ENCODE measurements around the gene DOK5.
"Not testable (repeated sequence)": the region's sequence is repeated elsewhere in the genome, so short reads cannot be mapped to it uniquely, and the experiment has no call there.

Gene DOK5

GRCh38 chr20:54432966-54433365 is 42.4 kb upstream of the DOK5 start:
- no peaks in the 10 kb centered on the region for H3K9me3 ChIP-seq (replicated peaks; ENCODE audit: insufficient read depth, low read length)
- H3K4me1 ChIP-seq (ENCODE audit: low read length): no peaks in the 10 kb centered on the region
- H3K79me2 ChIP-seq (ENCODE audit: low read length): no peaks in the 10 kb centered on the region
- no peak for DNase-seq
- no peaks in the 10 kb centered on the region for H3F3A ChIP-seq (ENCODE audit: insufficient read depth, low read length)
- H3K4me2 ChIP-seq (ENCODE audit: low read depth, low read length): no peak overlapping the region
- TF ChIP-seq EZH2 (optimal IDR thresholded peaks at IDR 0.05; ENCODE audit: low read depth, low read length): no peak
- no peak for TF ChIP-seq EZH2phosphoT487 (IDR thresholded peaks at IDR 0.05; ENCODE audit: low read length)
- no peak for TF ChIP-seq CTCF (IDR thresholded peaks at IDR 0.05; ENCODE audit: low read length)
- no peaks in the 10 kb centered on the region for H3K27me3 ChIP-seq (replicated peaks; ENCODE audit: insufficient read depth, low read length)
- no peak overlapping the region for H3K4me3 ChIP-seq (ENCODE audit: low read length)
- H4K20me1 ChIP-seq (ENCODE audit: insufficient read depth, low read length): no peaks in the 10 kb centered on the region
- H2AFZ ChIP-seq (ENCODE audit: low read length): no peak overlapping the region
- no peak overlapping the region for H3K9ac ChIP-seq (ENCODE audit: low read length)
- no peaks in the 10 kb centered on the region for H3K36me3 ChIP-seq (replicated peaks; ENCODE audit: insufficient read depth, low read length)
- H3K27ac ChIP-seq (ENCODE audit: low read length): no peak overlapping the region
- H3K9me2 ChIP-seq (replicated peaks; ENCODE audit: insufficient read depth, low read length): no peaks in the 10 kb centered on the region

- Histone ChIP-seq H3F3A (ENCODE audit: insufficient read depth, low read length) (no peaks in the 10 kb centered on the region), H3K36me3 (replicated peaks; ENCODE audit: insufficient read depth, low read length) (no peaks in the 10 kb centered on the region), H3K27ac (ENCODE audit: low read length) (no peak overlapping the region), H3K79me2 (ENCODE audit: low read length) (no peaks in the 10 kb centered on the region), H3K4me2 (ENCODE audit: low read depth, low read length) (no peak overlapping the region), H3K4me1 (ENCODE audit: low read length) (no peaks in the 10 kb centered on the region), H3K9me3 (replicated peaks; ENCODE audit: insufficient read depth, low read length) (no peaks in the 10 kb centered on the region), H3K4me3 (ENCODE audit: low read length) (no peak overlapping the region), H4K20me1 (ENCODE audit: insufficient read depth, low read length) (no peaks in the 10 kb centered on the region), H3K9me2 (replicated peaks; ENCODE audit: insufficient read depth, low read length) (no peaks in the 10 kb centered on the region), H3K27me3 (replicated peaks; ENCODE audit: insufficient read depth, low read length) (no peaks in the 10 kb centered on the region), H2AFZ (ENCODE audit: low read length) (no peak overlapping the region), H3K9ac (ENCODE audit: low read length) (no peak overlapping the region)
- DNase-seq: no peak
- TF ChIP-seq CTCF (IDR thresholded peaks at IDR 0.05; ENCODE audit: low read length): no peak
These were observed 41.8 kb upstream of the DOK5 start for GRCh38 chr20:54433636-54434035.

- no peak overlapping the region for H3K4me3 ChIP-seq (ENCODE audit: low read length)
- H4K20me1 ChIP-seq (ENCODE audit: insufficient read depth, low read length): no peaks in the 10 kb centered on the region
- no peaks in the 10 kb centered on the region for H3F3A ChIP-seq (ENCODE audit: insufficient read depth, low read length)
- no peak overlapping the region for H3K9ac ChIP-seq (ENCODE audit: low read length)
- no peak overlapping the region for H3K27ac ChIP-seq (ENCODE audit: low read length)
- no peaks in the 10 kb centered on the region for H3K79me2 ChIP-seq (ENCODE audit: low read length)
- no peaks in the 10 kb centered on the region for H3K9me3 ChIP-seq (replicated peaks; ENCODE audit: insufficient read depth, low read length)
- TF ChIP-seq EZH2 (optimal IDR thresholded peaks at IDR 0.05; ENCODE audit: low read depth, low read length) (no peak), EZH2phosphoT487 (IDR thresholded peaks at IDR 0.05; ENCODE audit: low read length) (no peak), CTCF (IDR thresholded peaks at IDR 0.05; ENCODE audit: low read length) (no peak)
- no peaks in the 10 kb centered on the region for H3K9me2 ChIP-seq (replicated peaks; ENCODE audit: insufficient read depth, low read length)
- H3K4me1 ChIP-seq (ENCODE audit: low read length): no peaks in the 10 kb centered on the region
- H3K4me2 ChIP-seq (ENCODE audit: low read depth, low read length): no peak overlapping the region
- no peaks in the 10 kb centered on the region for H3K27me3 ChIP-seq (replicated peaks; ENCODE audit: insufficient read depth, low read length)
- no peak overlapping the region for H2AFZ ChIP-seq (ENCODE audit: low read length)
- DNase-seq: no peak
- H3K36me3 ChIP-seq (replicated peaks; ENCODE audit: insufficient read depth, low read length): no peaks in the 10 kb centered on the region
These were observed 41.2 kb upstream of the DOK5 start for GRCh38 chr20:54434196-54434595.

- Histone ChIP-seq H3K4me2 (ENCODE audit: low read depth, low read length) (no peak overlapping the region), H3K4me3 (ENCODE audit: low read length) (no peak overlapping the region), H3K27me3 (replicated peaks; ENCODE audit: insufficient read depth, low read length) (no peaks in the 10 kb centered on the region), H4K20me1 (ENCODE audit: insufficient read depth, low read length) (no peaks in the 10 kb centered on the region), H3K4me1 (ENCODE audit: low read length) (no peaks in the 10 kb centered on the region), H3F3A (ENCODE audit: insufficient read depth, low read length) (no peaks in the 10 kb centered on the region), H3K9me3 (replicated peaks; ENCODE audit: insufficient read depth, low read length) (no peaks in the 10 kb centered on the region), H3K27ac (ENCODE audit: low read length) (no peak overlapping the region), H3K9ac (ENCODE audit: low read length) (no peak overlapping the region), H3K36me3 (replicated peaks; ENCODE audit: insufficient read depth, low read length) (no peaks in the 10 kb centered on the region), H3K79me2 (ENCODE audit: low read length) (no peaks in the 10 kb centered on the region), H3K9me2 (replicated peaks; ENCODE audit: insufficient read depth, low read length) (no peaks in the 10 kb centered on the region), H2AFZ (ENCODE audit: low read length) (no peak overlapping the region)
- DNase-seq: no peak
- TF ChIP-seq CTCF (IDR thresholded peaks at IDR 0.05; ENCODE audit: low read length): no peak
These were observed 40.4 kb upstream of the DOK5 start for GRCh38 chr20:54435015-54435414.

GRCh38 chr20:54436410-54436809 is 39.0 kb upstream of the DOK5 start:
- H3K9me3 ChIP-seq (replicated peaks; ENCODE audit: insufficient read depth, low read length); H3F3A ChIP-seq (ENCODE audit: insufficient read depth, low read length); H3K4me1 ChIP-seq (ENCODE audit: low read length); H3K36me3 ChIP-seq (replicated peaks; ENCODE audit: insufficient read depth, low read length); H4K20me1 ChIP-seq (ENCODE audit: insufficient read depth, low read length); H2AFZ ChIP-seq (ENCODE audit: low read length); H3K4me2 ChIP-seq (ENCODE audit: low read depth, low read length); H3K79me2 ChIP-seq (ENCODE audit: low read length); DNase-seq; H3K9me2 ChIP-seq (replicated peaks; ENCODE audit: insufficient read depth, low read length); H3K27ac ChIP-seq (ENCODE audit: low read length); H3K9ac ChIP-seq (ENCODE audit: low read length); H3K27me3 ChIP-seq (replicated peaks; ENCODE audit: insufficient read depth, low read length); H3K4me3 ChIP-seq (ENCODE audit: low read length): not testable (repeated sequence)
